LNCAP (cell line): ENCODE measurements around the gene RNU2-1.

ENCODE experiments used
- CTCF ChIP-seq: fragments of 450-650 bp; IDR thresholded peaks from 2 replicates; pipeline ENCODE4 v1.5.1; 2017; ENCODE audit warnings: mild to moderate bottlenecking

RNU2-1 gene

DNA sequence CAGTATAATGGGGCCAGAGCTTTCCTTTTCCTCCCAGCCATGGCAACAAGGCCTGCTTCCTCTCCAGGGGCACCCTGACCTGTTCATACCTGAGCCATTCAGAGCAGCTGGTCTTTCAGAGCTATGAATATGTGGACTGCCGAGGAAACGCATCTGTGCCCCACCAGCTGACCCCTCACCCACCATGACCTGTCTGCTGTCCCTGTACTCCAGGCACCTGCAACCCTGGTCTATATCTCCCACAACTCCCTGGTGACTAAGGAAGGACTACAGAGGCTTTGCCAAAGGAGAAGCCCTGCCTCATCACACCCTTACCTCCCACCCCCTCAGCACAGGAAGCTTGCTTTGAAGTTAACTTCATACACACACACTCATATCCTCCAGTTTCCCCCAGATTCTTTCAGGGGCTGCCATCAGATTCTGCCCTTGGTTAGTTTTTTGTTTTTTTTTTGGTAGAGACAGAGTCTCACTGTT is 16.1 kb downstream of the RNU2-1 start:
- no peak for TF ChIP-seq CTCF

GRCh38 chr17:43216762-43217613 is 16.8 kb downstream of the RNU2-1 start:
- TF ChIP-seq CTCF = no peak

DNA sequence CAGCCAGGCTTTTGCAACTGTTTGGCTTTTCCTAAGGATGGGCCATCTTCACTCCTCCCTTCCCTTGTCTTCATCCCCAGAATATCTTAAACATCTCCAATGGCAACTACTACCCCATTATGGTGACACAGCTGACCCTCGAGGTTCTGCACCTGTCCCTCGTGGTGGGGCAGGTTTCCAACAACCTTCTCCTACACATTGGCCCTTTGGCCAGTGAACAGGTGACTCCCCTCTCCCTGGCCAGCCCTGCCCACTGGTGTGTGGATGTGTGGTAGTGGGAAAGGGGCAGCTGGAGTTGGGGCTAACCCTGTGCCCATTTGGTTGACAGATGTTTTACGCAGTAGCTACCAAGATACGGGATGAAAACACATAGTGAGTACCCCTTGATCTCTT is 17.4 kb downstream of the RNU2-1 start:
- TF ChIP-seq CTCF = no peak

GRCh38 chr17:43215341-43215740 is 18.4 kb downstream of the RNU2-1 start:
- no peak for TF ChIP-seq CTCF

DNA sequence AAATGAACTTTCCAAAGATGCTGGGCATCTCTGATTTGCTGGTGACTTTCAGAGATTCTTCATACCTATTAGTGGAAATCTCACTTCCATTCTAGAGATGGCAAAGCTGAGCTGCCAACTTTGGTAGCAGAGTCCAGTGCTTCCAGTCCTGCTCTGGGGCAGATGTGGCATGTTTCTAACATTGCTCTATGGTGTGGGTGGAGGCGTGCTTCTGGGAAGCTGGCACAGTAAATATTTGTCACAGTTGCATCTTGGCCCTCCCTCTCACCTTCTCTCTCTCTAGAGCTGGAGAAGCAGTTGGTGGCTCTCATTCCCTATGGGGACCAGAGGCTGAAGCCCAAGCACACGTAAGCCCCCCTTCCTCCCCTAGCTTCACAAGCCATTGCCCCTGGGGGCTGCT is 20.2 kb downstream of the RNU2-1 start:
- no peak for TF ChIP-seq CTCF

- no peak for TF ChIP-seq CTCF
Measured at GRCh38 chr17:43212641-43213490, 20.9 kb downstream of the RNU2-1 start.

GRCh38 chr17:43211480-43212402 is 22.0 kb downstream of the RNU2-1 start, which contains the start of gene TMEM106A:
Gene TMEM106A, plus strand, starts transcription at chr17:43211875. Its CDS starts 1,167 bp downstream, at chr17:43213042.
- TF ChIP-seq CTCF = no peak
